A549 (cell line): ENCODE data around the gene MCTP1. TPM values are rescaled to one million over a fixed set of nuclear protein-coding genes. Genes with fewer than 3 reads are reported as not detected.

Experiments
- ATAC-seq, 2 experiments: fragments of 200-7000 bp in 1 of 2; fragments of >200 bp in 1 of 2; cut with Nextera tagmentation in 1 of 2; cut with Tn5 transposase in 1 of 2; 3 replicates each; pipeline versions ENCODE4 v1.8.0 to v1.9.1; 2018 to 2020; ENCODE audit warnings: mild to moderate bottlenecking in 1 of 2, moderate library complexity in 1 of 2
- CTCF ChIA-PET: fragments of 300-600 bp; sonication (Branson Sonifier 250); formaldehyde crosslinking; extraction: SDS; loops from one replicate; lab custom pipeline; 2021; ENCODE audit warnings: antibody characterized with exemption, inconsistent platforms; lab: Yijun Ruan, JAX
- POLR2A ChIA-PET: fragments of 350-600 bp; formaldehyde crosslinking; extraction: SDS; loops from one replicate; lab custom pipeline; 2021; ENCODE audit warnings: antibody characterized with exemption, inconsistent platforms; lab: Yijun Ruan, JAX
- DNase-seq, 2 experiments: peaks; one replicate each; pipeline versions ENCODE4 v3.0.0 to v3.0.0-alpha.2; 2011 to 2016; ENCODE audit warnings: low read depth in 1 of 2, low spot score in 1 of 2
- FAIRE-seq: peaks from 2 replicates; lab custom pipeline; 2011; peaks lifted over from hg19 to GRCh38; lab: Jason Lieb, UNC
- H3K27ac ChIP-seq, 2 experiments: fragments of >200 bp; sonication (Bioruptor Twin); formaldehyde crosslinking; 3 replicates each; pipeline ENCODE4 v1.5.1; 2016 to 2017
- H3K4me1 ChIP-seq: fragments of >200 bp; sonication (Bioruptor Twin); formaldehyde crosslinking; 3 replicates; pipeline ENCODE4 v1.6.1; 2016
- H3K4me2 ChIP-seq: fragments of >200 bp; sonication (Bioruptor Twin); formaldehyde crosslinking; 3 replicates; pipeline ENCODE4 v1.6.1; 2016
- H3K4me3 ChIP-seq: fragments of >200 bp; sonication (Bioruptor Twin); formaldehyde crosslinking; 3 replicates; pipeline ENCODE4 v1.5.1; 2016
- H3K9me3 ChIP-seq: fragments of >200 bp; sonication (Bioruptor Twin); formaldehyde crosslinking; 3 replicates; pipeline ENCODE4 v1.6.1; 2016
- BHLHE40 ChIP-seq: IDR thresholded peaks from 2 replicates; pipeline ENCODE4 v1.6.1; 2012; ENCODE audit warnings: low read depth, low read length, inconsistent platforms
- CEBPB ChIP-seq, 2 experiments: fragments of >200 bp in 1 of 2; sonication (Bioruptor Twin) in 1 of 2; formaldehyde crosslinking in 1 of 2; IDR thresholded peaks; 2 replicates each; pipeline ENCODE4 v1.6.1; 2012 to 2016
- CHD2 ChIP-seq: fragments of 150-350 bp; IDR thresholded peaks from 2 replicates; pipeline ENCODE4 v1.6.1; 2014; ENCODE audit warnings: low read length; ENCODE audit not compliant: partially characterized antibody
- E2F6 ChIP-seq: IDR thresholded peaks from 2 replicates; pipeline ENCODE4 v1.6.1; 2012; ENCODE audit warnings: low read depth, borderline replicate concordance
- ELK1 ChIP-seq: fragments of 150-350 bp; IDR thresholded peaks from 2 replicates; pipeline ENCODE4 v1.6.1; 2014; ENCODE audit warnings: low read depth, mild to moderate bottlenecking, low read length
- ESRRA ChIP-seq: fragments of 150-350 bp; IDR thresholded peaks from 2 replicates; pipeline ENCODE4 v1.6.1; 2014; ENCODE audit warnings: mild to moderate bottlenecking, low read length, borderline replicate concordance
- FOSB ChIP-seq: fragments of 250-450 bp; sonication (Bioruptor Pico); IDR thresholded peaks from 2 replicates; pipeline ENCODE4 v1.5.0; 2020; ENCODE audit warnings: mild to moderate bottlenecking, moderate library complexity
- FOXS1 ChIP-seq: fragments of 250-450 bp; sonication (Bioruptor Pico); IDR thresholded peaks from 2 replicates; pipeline ENCODE4 v1.5.0; 2020; ENCODE audit warnings: mild to moderate bottlenecking, moderate library complexity
- HDAC2 ChIP-seq: fragments of 200-600 bp; sonication (generic); IDR thresholded peaks from 2 replicates; pipeline ENCODE4 v1.6.1; 2016
- HOXB13 ChIP-seq: fragments of 250-450 bp; sonication (Bioruptor Pico); IDR thresholded peaks from 2 replicates; pipeline ENCODE4 v1.5.0; 2020; ENCODE audit warnings: low read depth, mild to moderate bottlenecking, moderate library complexity
- HOXB5 ChIP-seq: fragments of 250-450 bp; sonication (Bioruptor Pico); IDR thresholded peaks from 2 replicates; pipeline ENCODE4 v1.5.0; 2020; ENCODE audit warnings: mild to moderate bottlenecking, moderate library complexity
- KDM1A ChIP-seq: fragments of 200-600 bp; sonication (generic); IDR thresholded peaks from 2 replicates; pipeline ENCODE4 v1.6.1; 2016; ENCODE audit warnings: low read depth, mild to moderate bottlenecking
- MAFK ChIP-seq: fragments of 450-650 bp; IDR thresholded peaks from 2 replicates; pipeline ENCODE4 v1.6.1; 2014; ENCODE audit not compliant: partially characterized antibody
- MAZ ChIP-seq: fragments of 150-350 bp; IDR thresholded peaks from 2 replicates; pipeline ENCODE4 v1.6.1; 2014; ENCODE audit warnings: antibody characterized with exemption, low read depth, low read length, borderline replicate concordance
- MYC ChIP-seq: IDR thresholded peaks from 2 replicates; pipeline ENCODE4 v1.6.1; 2012; ENCODE audit warnings: mild to moderate bottlenecking, inconsistent platforms, low read length, improper control_type of control experiment, borderline replicate concordance
- NR3C1 ChIP-seq: fragments of >200 bp; sonication (Bioruptor Twin); formaldehyde crosslinking; IDR thresholded peaks from 3 replicates; pipeline ENCODE4 v1.6.1; 2017
- POLR2A ChIP-seq: IDR thresholded peaks from 2 replicates; pipeline ENCODE4 v1.6.1; 2012; ENCODE audit warnings: mild to moderate bottlenecking, low read length
- POLR2AphosphoS2 ChIP-seq: conservative IDR thresholded peaks from 2 replicates; pipeline ENCODE4 v1.6.1; 2012; ENCODE audit warnings: low read length, improper control_type of control experiment, inconsistent platforms
- RFX5 ChIP-seq: fragments of 450-650 bp; IDR thresholded peaks from 2 replicates; pipeline ENCODE4 v1.7.1; 2014; ENCODE audit warnings: antibody characterized with exemption, mild to moderate bottlenecking, moderate library complexity
- RNF2 ChIP-seq: fragments of 200-600 bp; sonication (generic); IDR thresholded peaks from 2 replicates; pipeline ENCODE4 v1.6.1; 2016; ENCODE audit warnings: low read depth, mild to moderate bottlenecking, antibody characterized with exemption, moderate library complexity, borderline replicate concordance
- ZFP36 ChIP-seq: fragments of 450-650 bp; IDR thresholded peaks from 2 replicates; pipeline ENCODE4 v1.6.1; 2014; ENCODE audit warnings: borderline replicate concordance; ENCODE audit not compliant: partially characterized antibody
- ZNF302 ChIP-seq: fragments of 250-450 bp; sonication (Bioruptor Pico); IDR thresholded peaks from 2 replicates; pipeline ENCODE4 v1.9.0; 2021; ENCODE audit warnings: inconsistent platforms, mild to moderate bottlenecking, moderate library complexity
- WGBS: methylation state at CpG from one replicate; pipeline ENCODE4 v1.1.6; 2017; ENCODE audit errors: missing lambda C conversion rate; 5-methylcytosine and 5-hydroxymethylcytosine counted together
- polyA plus RNA-seq, 4 experiments: library from polyadenylated mRNA; depleted of rRNA in 3 of 4; stranded (reverse); fragments of >200 nt; fragmentation: RNase III in 1 of 4; extraction: RNeasy Plus Mini Kit Qiagen cat#74134 plus additional on column Dnase treatment in 1 of 4; gene quantifications; 2 replicates in 3 of 4; 3 replicates in 1 of 4; pipeline ENCODE4 v1.2.3, GENCODE V29; 2011 to 2017
- TF ChIP-seq, protein P1 (sequence below): IDR thresholded peaks from 2 replicates; pipeline ENCODE4 v1.6.1; 2012
- TF ChIP-seq, protein P2 (sequence below): fragments of >200 bp; sonication (Bioruptor Twin); formaldehyde crosslinking; IDR thresholded peaks from 3 replicates; pipeline ENCODE4 v1.5.1; 2016

The MCTP1 gene
- polyA plus RNA-seq, 2 of the 4 experiments (the other 2 are of a cell fraction) = 5.4 to 6.9 TPM

DNA sequence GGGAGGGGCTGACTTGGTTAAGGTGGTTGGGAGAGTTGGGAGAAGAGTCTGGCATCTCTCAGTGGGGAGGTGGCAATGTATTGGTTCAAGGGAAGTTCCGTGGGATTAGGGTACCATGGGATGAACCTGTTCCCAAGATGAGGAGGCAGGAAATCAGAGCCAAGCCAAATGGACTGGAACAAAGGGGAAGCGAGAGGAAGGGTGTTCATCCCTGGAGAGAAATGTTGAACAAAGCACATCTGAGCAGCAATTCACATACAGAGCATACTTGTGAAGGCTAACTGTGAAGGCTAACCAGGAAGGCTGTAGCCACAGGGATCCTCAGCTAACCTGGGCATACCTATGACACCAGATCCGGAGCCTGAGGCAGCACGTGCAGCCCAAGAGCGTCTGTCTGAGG is 214.0 kb downstream of the MCTP1 start:
- Histone ChIP-seq H3K4me1 (no peaks in the 10 kb centered on the region), H3K4me2 (no peak overlapping the region), H3K9me3 (no peaks in the 10 kb centered on the region), H3K27ac (no peak overlapping the region), H3K4me3 (no peak overlapping the region)
- FAIRE-seq = no peak
- no peak for TF ChIP-seq ZNF302 (CRISPR knock-in tag)
- TF ChIP-seq MAFK = no peak
- no peak for TF ChIP-seq KDM1A
- no peak for TF ChIP-seq POLR2AphosphoS2
- no peak for TF ChIP-seq ZFP36
- no peak for TF ChIP-seq FOSB
- TF ChIP-seq RFX5 = no peak
- TF ChIP-seq FOXS1 (CRISPR knock-in tag) = no peak
- TF ChIP-seq HOXB5 = no peak
- no peak for TF ChIP-seq E2F6
- TF ChIP-seq, protein P1, sequence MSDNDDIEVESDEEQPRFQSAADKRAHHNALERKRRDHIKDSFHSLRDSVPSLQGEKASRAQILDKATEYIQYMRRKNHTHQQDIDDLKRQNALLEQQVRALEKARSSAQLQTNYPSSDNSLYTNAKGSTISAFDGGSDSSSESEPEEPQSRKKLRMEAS = no peak
- no peak for TF ChIP-seq ESRRA
- no peak for TF ChIP-seq POLR2A
- TF ChIP-seq MYC = no peak
- ChIA-PET CTCF (no interaction called here), POLR2A (no interaction called here)
- no peak for DNase-seq
- WGBS = 77% methylated on average over 5 of the region's 5 CpGs
- 0 out of 6 replicates have a peak, but pooled peaks of 1 of the 2 experiments have one; percentile 11 for ATAC-seq

- no peak overlapping the region for H3K4me2 ChIP-seq
- ChIA-PET CTCF (no interaction called here), POLR2A (no interaction called here)
Observed at GRCh38 chr5:95070453-95070852, 214.4 kb downstream of the MCTP1 start.

More at GRCh38 chr5:95070453-95070852, 214.4 kb downstream of the MCTP1 start:
- TF ChIP-seq E2F6 (no peak), MYC (no peak), RFX5 (no peak), MAZ (no peak), RNF2 (no peak), BHLHE40 (no peak), ELK1 (no peak), HOXB13 (CRISPR knock-in tag) (no peak), CEBPB (IDR thresholded peaks at IDR 0.05) (no peak), HDAC2 (no peak), CHD2 (no peak), KDM1A (no peak), NR3C1 (no peak), FOXS1 (CRISPR knock-in tag) (no peak)
- TF ChIP-seq, protein P2, sequence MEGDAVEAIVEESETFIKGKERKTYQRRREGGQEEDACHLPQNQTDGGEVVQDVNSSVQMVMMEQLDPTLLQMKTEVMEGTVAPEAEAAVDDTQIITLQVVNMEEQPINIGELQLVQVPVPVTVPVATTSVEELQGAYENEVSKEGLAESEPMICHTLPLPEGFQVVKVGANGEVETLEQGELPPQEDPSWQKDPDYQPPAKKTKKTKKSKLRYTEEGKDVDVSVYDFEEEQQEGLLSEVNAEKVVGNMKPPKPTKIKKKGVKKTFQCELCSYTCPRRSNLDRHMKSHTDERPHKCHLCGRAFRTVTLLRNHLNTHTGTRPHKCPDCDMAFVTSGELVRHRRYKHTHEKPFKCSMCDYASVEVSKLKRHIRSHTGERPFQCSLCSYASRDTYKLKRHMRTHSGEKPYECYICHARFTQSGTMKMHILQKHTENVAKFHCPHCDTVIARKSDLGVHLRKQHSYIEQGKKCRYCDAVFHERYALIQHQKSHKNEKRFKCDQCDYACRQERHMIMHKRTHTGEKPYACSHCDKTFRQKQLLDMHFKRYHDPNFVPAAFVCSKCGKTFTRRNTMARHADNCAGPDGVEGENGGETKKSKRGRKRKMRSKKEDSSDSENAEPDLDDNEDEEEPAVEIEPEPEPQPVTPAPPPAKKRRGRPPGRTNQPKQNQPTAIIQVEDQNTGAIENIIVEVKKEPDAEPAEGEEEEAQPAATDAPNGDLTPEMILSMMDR = no peak
- TF ChIP-seq, protein P1 = no peak
- Histone ChIP-seq H3K4me1 (no peaks in the 10 kb centered on the region), H3K27ac (no peak overlapping the region), H3K9me3 (no peaks in the 10 kb centered on the region), H3K4me3 (no peak overlapping the region)
- ATAC-seq = peak in 1 of 2 experiments; percentile 52; a peak in 2 of 6 replicates
- no peak for DNase-seq
- no peak for FAIRE-seq
- 91% methylated on average over 2 of the region's 2 CpGs for WGBS
